ENCODE results near the gene MPRIP. TPM values are rescaled to one million over a fixed set of nuclear protein-coding genes. Genes with fewer than 3 reads are reported as not detected.

MPRIP gene
- total RNA-seq, 1 experiment from 2014 or later, result 132 TPM

- H3K27ac Mint-ChIP-seq, result no peak overlapping the region
- no peaks in the 10 kb centered on the region for H3K27me3 Mint-ChIP-seq (ENCODE audit: low read depth)
Measured at GRCh38 chr17:17022011-17022410, 20.2 kb upstream of the MPRIP start.

More at GRCh38 chr17:17022011-17022410, 20.2 kb upstream of the MPRIP start:
- no peak overlapping the region for H3K27ac ChIP-seq (ENCODE audit: insufficient read length, low read depth, low read length)
- H3K4ac ChIP-seq (ENCODE audit: low read depth, low read length), result no peak overlapping the region
- Mint-ChIP-seq H3K36me3 (ENCODE audit: insufficient read depth in 1 of 3, low read depth in 3 of 3) (no peaks in the 10 kb centered on the region), H3K4me3 (no peak overlapping the region), H3K9me3 (no peaks in the 10 kb centered on the region), H3K4me1 (peaks cover 2 to 6% of the 10 kb centered on the region in 2 experiments; a peak in 2 of 4 replicates)
- no peak overlapping the region for H3K18ac ChIP-seq (ENCODE audit: insufficient read length, low read depth, low read length)
- no peaks in the 10 kb centered on the region for H3K79me2 ChIP-seq (ENCODE audit: insufficient read depth, low read length)
- no peak for TF ChIP-seq CTCF (conservative IDR thresholded peaks at IDR 0.05)
- no peak overlapping the region for H2BK15ac ChIP-seq (ENCODE audit: low read depth, low read length)
- no peaks in the 10 kb centered on the region for H3K27me3 ChIP-seq (ENCODE audit: insufficient read depth, low read length)
- no peak overlapping the region; the same call in 1 of the 2 replicates for H3K14ac ChIP-seq (ENCODE audit: insufficient read depth, low read length)
- no peak overlapping the region for H3T11ph ChIP-seq (ENCODE audit: low read length)
- no peaks in the 10 kb centered on the region for H3K9me3 ChIP-seq (ENCODE audit: control insufficient read depth, low read depth, low read length)
- H4K5ac ChIP-seq (ENCODE audit: insufficient read length, low read depth, low read length), result no peak overlapping the region
- no peak overlapping the region for H2BK12ac ChIP-seq (ENCODE audit: insufficient read length, low read depth, low read length)
- no peak overlapping the region for H2BK5ac ChIP-seq (ENCODE audit: insufficient read length, low read length)
- no peak overlapping the region for H2AK5ac ChIP-seq (ENCODE audit: insufficient read length, low read length)
- H3K23me2 ChIP-seq (ENCODE audit: insufficient read length, low read depth, low read length, poor library complexity, severe bottlenecking), result no peaks in the 10 kb centered on the region
- H3K4me1 ChIP-seq (ENCODE audit: insufficient read depth, low read length), result no peaks in the 10 kb centered on the region
- no peak overlapping the region for H4K8ac ChIP-seq (replicated peaks; ENCODE audit: insufficient read length, low read depth, low read length)
- no peak overlapping the region for H3K4me2 ChIP-seq (ENCODE audit: insufficient read depth, insufficient read length, low read length)
- H2AFZ ChIP-seq (ENCODE audit: low read length), result no peak overlapping the region
- no peak overlapping the region for H3K9ac ChIP-seq (ENCODE audit: extremely low read depth, insufficient read length, low read length)
- no peaks in the 10 kb centered on the region for H3K79me1 ChIP-seq (ENCODE audit: insufficient read depth, low read depth, low read length, poor library complexity, severe bottlenecking)
- WGBS (ENCODE audit: extremely low coverage, insufficient read length, low lambda C conversion rate), result no CpG with 5 or more reads among the region's 4 CpGs
- H3K56ac ChIP-seq (ENCODE audit: insufficient read length, low read depth, low read length), result no peak overlapping the region
- H3K23ac ChIP-seq (ENCODE audit: insufficient read length, low read depth, low read length), result no peak overlapping the region
- H4K91ac ChIP-seq (ENCODE audit: insufficient read length, low read depth, low read length), result no peak overlapping the region
- DNase-seq, result peak; percentile 28
- H4K20me1 ChIP-seq (ENCODE audit: control insufficient read depth, insufficient read depth, insufficient read length), result no peaks in the 10 kb centered on the region
- no peak overlapping the region for H2BK20ac ChIP-seq (ENCODE audit: low read depth, low read length, poor library complexity, severe bottlenecking)
- no peak overlapping the region for H2BK120ac ChIP-seq (ENCODE audit: low read depth, low read length, poor library complexity, severe bottlenecking)

Measured in H9 (cell line).